HL-60 (cell line): ENCODE data around the gene MFF.

Experiments used
- DNase-seq, 2 experiments: peaks; one replicate each; pipeline ENCODE4 v3.0.0-alpha.2; 2010 to 2020; ENCODE audit warnings: low read depth in 1 of 2, low spot score in 1 of 2
- H3K27ac ChIP-seq: fragments of 250-450 bp; sonication (Bioruptor Pico); replicated peaks from 2 replicates; pipeline ENCODE4 v1.5.1; 2020; ENCODE audit warnings: mild to moderate bottlenecking, moderate library complexity
- H3K27me3 ChIP-seq: fragments of 250-450 bp; sonication (Bioruptor Pico); 2 replicates; pipeline ENCODE4 v1.5.1; 2021; ENCODE audit warnings: mild to moderate bottlenecking, moderate library complexity; ENCODE audit not compliant: insufficient read depth, poor library complexity, severe bottlenecking
- H3K4me3 ChIP-seq: replicated peaks from 2 replicates; pipeline ENCODE4 v1.5.1; 2011; ENCODE audit warnings: mild to moderate bottlenecking, control low read depth, low read length; ENCODE audit not compliant: insufficient read depth
- CTCF ChIP-seq: IDR thresholded peaks from one replicate; pipeline ENCODE4 v1.5.1; 2011; ENCODE audit warnings: low read length, control low read depth, inconsistent platforms; ENCODE audit not compliant: insufficient read depth
- GABPA ChIP-seq: IDR thresholded peaks from 2 replicates; pipeline ENCODE4 v1.6.1; 2012; ENCODE audit warnings: low read depth
- POLR2AphosphoS5 ChIP-seq: IDR thresholded peaks from 2 replicates; pipeline ENCODE4 v1.6.1; 2012; ENCODE audit warnings: low read depth
- REST ChIP-seq: IDR thresholded peaks from 2 replicates; pipeline ENCODE4 v1.6.1; 2012; ENCODE audit warnings: low read depth; ENCODE audit not compliant: insufficient replicate concordance
- SPI1 ChIP-seq: IDR thresholded peaks from 2 replicates; pipeline ENCODE4 v1.6.1; 2012; ENCODE audit warnings: low read depth, mild to moderate bottlenecking, borderline replicate concordance

Gene MFF

GRCh38 chr2:227377467-227378351 is 52.7 kb downstream of the MFF start:
- no peak overlapping the region for H3K4me3 ChIP-seq
- no peak for TF ChIP-seq GABPA
- no peak for TF ChIP-seq REST
- TF ChIP-seq CTCF = no peak
- no peak for TF ChIP-seq POLR2AphosphoS5
- TF ChIP-seq SPI1 = no peak
- peaks cover 2% of the 10 kb centered on the region for H3K27me3 ChIP-seq
- no peak for DNase-seq
- H3K27ac ChIP-seq = no peak overlapping the region

- Histone ChIP-seq H3K4me3 (no peak overlapping the region), H3K27me3 (peaks cover 2% of the 10 kb centered on the region), H3K27ac (no peak overlapping the region)
- TF ChIP-seq REST = no peak
- TF ChIP-seq SPI1 = no peak
- TF ChIP-seq CTCF = no peak
- no peak for TF ChIP-seq POLR2AphosphoS5
- no peak for TF ChIP-seq GABPA
- no peak for DNase-seq
Observed at GRCh38 chr2:227378371-227378782, 53.3 kb downstream of the MFF start.

- no peak within 1 kb of the TSS for H3K27ac ChIP-seq
Observed at GRCh38 chr2:227379095-227379494, 54.0 kb downstream of the MFF start, which contains the start of gene TM4SF20. TM4SF20 (minus strand) TSS chr2:227379306; CDS start chr2:227379268, 38 bp downstream.

More at GRCh38 chr2:227379095-227379494, 54.0 kb downstream of the MFF start, which contains the start of gene TM4SF20:
- no peak for DNase-seq
- TF ChIP-seq REST = no peak
- TF ChIP-seq CTCF = no peak
- no peak for TF ChIP-seq POLR2AphosphoS5
- TF ChIP-seq GABPA = no peak
- no peak for TF ChIP-seq SPI1
- Histone ChIP-seq H3K4me3 (no peak within 1 kb of the TSS), H3K27me3 (peaks cover 2% of the 10 kb centered on the region)
